Measurements from ENCODE around the gene ADH1A. TPM values are rescaled to one million over a fixed set of nuclear protein-coding genes. Genes with fewer than 3 reads are reported as not detected.

Gene ADH1A
- total and polyA plus RNA-seq, 8 donors = not detected

- Histone ChIP-seq H3K36me3 (no peaks in the 10 kb centered on the region), H3K27ac (peak overlapping the region in 1 of 5 donors; percentile 39), H3K9me3 (peaks cover 0 to 13% (median 5%) of the 10 kb centered on the region in 4 donors), H3K4me1 (peaks cover 0 to 8% (median under 1%) of the 10 kb centered on the region in 4 donors), H3K27me3 (no peaks in the 10 kb centered on the region), H3K4me3 (no peak overlapping the region)
- intact Hi-C loops (cut with DNase I; ENCODE audit: low total_unique reads) = no loop called here
- DNase-seq = no peak
- WGBS, 5 donors = 83 to 95% (median 94%) methylated on average over 3 of the region's 3 CpGs
- no peak for TF ChIP-seq EP300 (IDR thresholded peaks at IDR 0.05)
- no peak for TF ChIP-seq POLR2AphosphoS5 (IDR thresholded peaks at IDR 0.05)
- no peak for TF ChIP-seq POLR2A (IDR thresholded peaks at IDR 0.05)
- no peak for TF ChIP-seq CTCF (IDR thresholded peaks at IDR 0.05)
These were observed 39.9 kb upstream of the ADH1A start for GRCh38 chr4:99330648-99331047.

DNA sequence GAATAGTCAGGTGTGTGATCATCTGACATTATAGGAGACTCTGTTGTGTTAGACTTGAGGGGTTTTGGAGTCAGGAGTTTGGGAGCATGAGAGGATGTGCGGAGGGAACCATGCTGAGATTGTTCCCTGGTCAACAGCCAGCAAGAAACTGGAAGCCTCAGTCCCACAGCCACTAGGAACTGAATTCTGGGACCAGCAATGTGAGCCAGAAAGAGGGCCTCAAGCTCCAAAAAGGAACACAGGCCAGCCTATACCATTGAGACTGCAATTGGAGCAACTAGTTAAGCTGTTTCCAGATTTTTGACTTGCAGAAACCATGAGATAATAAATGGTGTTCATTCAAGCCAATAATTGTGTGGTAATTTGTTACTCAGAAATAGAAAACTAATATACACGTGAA is 39.1 kb upstream of the ADH1A start:
- H3K4me1 ChIP-seq = peaks cover 0 to 15% (median 3%) of the 10 kb centered on the region in 4 donors
- intact Hi-C loops (cut with DNase I; ENCODE audit: low total_unique reads) = no loop called here
- TF ChIP-seq POLR2AphosphoS5 (IDR thresholded peaks at IDR 0.05) (no peak), EP300 (IDR thresholded peaks at IDR 0.05) (no peak), CTCF (IDR thresholded peaks at IDR 0.05) (no peak), POLR2A (IDR thresholded peaks at IDR 0.05) (no peak)
- H3K36me3 ChIP-seq = no peaks in the 10 kb centered on the region
- H3K27me3 ChIP-seq = no peaks in the 10 kb centered on the region
- peak overlapping the region in 1 of 5 donors; percentile 39 for H3K27ac ChIP-seq
- DNase-seq = peak in 1 of 2 donors; percentile 8
- no peak overlapping the region for H3K4me3 ChIP-seq
- WGBS, 5 donors = 72 to 88% (median 78%) methylated on average over 2 of the region's 2 CpGs
- H3K9me3 ChIP-seq = peaks cover 0 to 13% (median 5%) of the 10 kb centered on the region in 4 donors

DNA sequence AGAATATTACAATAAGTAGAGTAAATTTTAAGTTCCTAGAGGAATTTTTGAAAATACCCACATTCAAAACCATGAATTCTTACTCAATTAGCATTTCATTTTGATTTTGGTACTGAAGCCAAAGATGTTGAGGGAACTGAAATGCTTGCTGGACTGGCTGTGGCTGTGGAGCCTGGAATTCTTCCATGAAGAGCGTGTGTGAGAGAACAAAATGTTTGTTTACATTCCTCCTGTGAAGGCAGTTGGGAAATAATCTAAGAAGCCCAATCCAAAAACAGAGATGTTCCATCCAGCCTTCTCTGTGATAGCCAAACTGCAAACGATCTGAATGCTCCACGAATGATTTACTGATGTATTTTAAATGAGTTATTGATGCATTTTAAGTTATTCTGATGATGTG is 34.2 kb upstream of the ADH1A start:
- no peak overlapping the region for H3K4me3 ChIP-seq
- peaks cover 7 to 34% (median 17%) of the 10 kb centered on the region in 4 donors for H3K4me1 ChIP-seq
- no peaks in the 10 kb centered on the region for H3K27me3 ChIP-seq
- WGBS, 5 donors = 28 to 37% (median 33%) methylated on average over 3 of the region's 3 CpGs
- peak; percentile 33 to 85 for DNase-seq
- no peaks in the 10 kb centered on the region for H3K36me3 ChIP-seq
- peak; percentile 63 for TF ChIP-seq EP300 (IDR thresholded peaks at IDR 0.05)
- TF ChIP-seq POLR2AphosphoS5 (IDR thresholded peaks at IDR 0.05) = peak; percentile 81 to 94 (median 86)
- no peak for TF ChIP-seq POLR2A (IDR thresholded peaks at IDR 0.05)
- peaks cover 0 to 13% (median 5%) of the 10 kb centered on the region in 4 donors for H3K9me3 ChIP-seq
- intact Hi-C loops (cut with DNase I; ENCODE audit: low total_unique reads) = no loop called here
- peak overlapping the region in 3 of 5 donors; percentile 70 to 79 (median 77) for H3K27ac ChIP-seq

DNA sequence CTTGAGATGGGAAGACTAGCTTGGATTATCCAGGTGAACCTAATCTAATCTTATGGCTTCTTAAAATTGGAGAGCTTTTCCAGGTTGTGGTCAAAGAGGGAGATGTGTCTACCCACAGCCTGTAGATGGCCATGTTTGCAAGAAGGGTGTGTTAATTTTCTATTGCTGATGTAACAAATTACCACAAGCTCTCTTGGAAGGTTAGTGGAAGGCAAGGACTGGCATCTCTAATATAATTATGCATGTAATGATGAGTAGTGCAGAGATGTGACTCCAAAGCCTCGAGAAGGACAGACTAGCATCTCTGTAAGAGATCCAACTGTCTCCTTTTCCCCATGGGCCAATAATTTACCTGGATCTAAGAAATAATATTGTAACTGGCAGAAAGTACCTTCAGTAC is 33.6 kb upstream of the ADH1A start:
- no peaks in the 10 kb centered on the region for H3K36me3 ChIP-seq
- H3K4me1 ChIP-seq = peaks cover 7 to 34% (median 17%) of the 10 kb centered on the region in 4 donors
- peak overlapping the region in 4 of 5 donors; percentile 54 to 79 (median 74) for H3K27ac ChIP-seq
- peaks cover 0 to 13% (median 5%) of the 10 kb centered on the region in 4 donors for H3K9me3 ChIP-seq
- no peak for TF ChIP-seq EP300 (IDR thresholded peaks at IDR 0.05)
- TF ChIP-seq POLR2A (IDR thresholded peaks at IDR 0.05) = no peak
- TF ChIP-seq CTCF (IDR thresholded peaks at IDR 0.05) = no peak
- TF ChIP-seq POLR2AphosphoS5 (IDR thresholded peaks at IDR 0.05) = no peak
- DNase-seq = no peak
- 56 to 75% (median 67%) methylated on average over 1 of the region's 1 CpG for WGBS, 5 donors
- no peaks in the 10 kb centered on the region for H3K27me3 ChIP-seq
- H3K4me3 ChIP-seq = no peak overlapping the region
- intact Hi-C loops (cut with DNase I; ENCODE audit: low total_unique reads) = no loop called here

- Histone ChIP-seq H3K27ac (peak overlapping the region in 4 of 5 donors; percentile 54 to 79 (median 74)), H3K4me1 (peaks cover 7 to 34% (median 17%) of the 10 kb centered on the region in 4 donors), H3K36me3 (no peaks in the 10 kb centered on the region), H3K27me3 (no peaks in the 10 kb centered on the region), H3K4me3 (no peak overlapping the region), H3K9me3 (peaks cover 0 to 13% (median 5%) of the 10 kb centered on the region in 4 donors)
- intact Hi-C loops (cut with DNase I; ENCODE audit: low total_unique reads) = no loop called here
- DNase-seq = peak in 1 of 2 donors; percentile 15
- TF ChIP-seq EP300 (IDR thresholded peaks at IDR 0.05) (no peak), CTCF (IDR thresholded peaks at IDR 0.05) (no peak), POLR2AphosphoS5 (IDR thresholded peaks at IDR 0.05) (peak; percentile 61 to 85 (median 72)), POLR2A (IDR thresholded peaks at IDR 0.05) (no peak)
- WGBS, 5 donors = 80 to 97% (median 93%) methylated on average over 1 of the region's 1 CpG
These were observed 33.0 kb upstream of the ADH1A start for GRCh38 chr4:99323756-99324155.
